ENCODE measurements around the gene IGHMBP2.

GRCh38 chr11:68934321-68934645 is 30.6 kb downstream of the IGHMBP2 start:
- TF ChIP-seq CTCF (conservative IDR thresholded peaks at IDR 0.05), result no peak
- TF ChIP-seq ZFX (IDR thresholded peaks at IDR 0.05), result no peak

Data from C4-2B (cell line).